Activated T-cell treated with anti-CD3 and anti-CD28 coated beads, Interleukin-2, amount 50 U/mL, for 4 hours (primary cell): ENCODE data around the gene STEAP3. TPM values are rescaled to one million over a fixed set of nuclear protein-coding genes. Genes with fewer than 3 reads are reported as not detected.

Source experiments
- ATAC-seq, 2 donors: fragments of 200-7000 bp; cut with Tn5 transposase; one replicate each; pipeline ENCODE4 v1.10.0; 2021
- DNase-seq: peaks from one replicate; pipeline ENCODE4 v3.0.0-alpha.2; 2020
- H3K27me3 Mint-ChIP-seq: one replicate; pipeline ENCODE4 v1.8.0; 2021; ENCODE audit warnings: low read depth, mixed read lengths
- H3K36me3 Mint-ChIP-seq: one replicate; pipeline ENCODE4 v1.8.0; 2022; ENCODE audit warnings: mixed read lengths; ENCODE audit not compliant: insufficient read depth
- H3K4me1 Mint-ChIP-seq: one replicate; pipeline ENCODE4 v1.8.0; 2021; ENCODE audit warnings: low read depth, mixed read lengths
- H3K4me3 Mint-ChIP-seq: one replicate; pipeline ENCODE4 v1.8.0; 2021; ENCODE audit warnings: mild to moderate bottlenecking, moderate library complexity, mixed read lengths
- H3K9me3 Mint-ChIP-seq: one replicate; pipeline ENCODE4 v1.8.0; 2021; ENCODE audit warnings: mixed read lengths
- total RNA-seq, 3 donors: library from RNA; stranded (reverse); gene quantifications; one replicate each; pipeline ENCODE4 v1.2.1, GENCODE V29; 2021

Gene STEAP3
- total RNA-seq, 3 donors from 2014 or later = 0.15 to 0.24 (median 0.18) TPM

DNA sequence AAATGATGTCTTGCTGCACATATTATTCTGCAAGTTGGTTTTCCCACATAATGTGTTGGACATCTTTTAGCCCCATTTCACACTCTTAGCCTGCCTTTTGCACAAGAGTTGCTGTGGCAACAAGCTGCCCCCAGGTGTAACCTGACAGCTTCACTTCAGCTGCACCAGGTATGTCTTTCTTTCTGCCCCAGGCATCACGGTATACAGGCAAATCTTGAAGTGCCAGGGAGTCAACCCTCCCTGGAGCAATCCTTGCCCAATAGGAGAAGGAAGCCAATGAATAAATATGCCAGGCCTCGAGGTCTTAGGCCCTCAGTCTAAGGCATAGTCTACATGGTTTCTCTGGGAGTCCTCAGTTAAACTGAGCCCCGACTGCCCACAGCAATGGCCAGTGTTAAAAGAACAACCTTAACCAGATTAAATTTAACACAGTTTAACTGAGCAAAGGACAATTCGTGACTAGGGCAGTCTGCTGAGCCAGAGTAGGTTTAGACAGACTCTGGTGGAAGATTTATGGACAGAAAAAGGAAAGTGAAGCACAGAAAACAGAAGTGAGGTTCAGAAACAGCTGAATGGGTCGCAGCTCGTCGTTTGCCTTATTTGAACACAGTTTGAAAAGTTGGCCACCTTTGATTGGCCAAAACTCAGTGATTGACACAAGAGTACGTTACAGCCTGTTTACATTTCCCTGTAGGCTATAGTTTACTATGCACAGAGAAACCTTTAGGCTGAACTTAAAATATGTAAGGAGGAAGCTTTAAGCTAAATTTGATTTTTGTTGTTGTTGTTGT is 33.1 kb upstream of the STEAP3 start:
- no peaks in the 10 kb centered on the region for H3K4me1 Mint-ChIP-seq
- H3K36me3 Mint-ChIP-seq = no peaks in the 10 kb centered on the region
- H3K9me3 Mint-ChIP-seq = no peaks in the 10 kb centered on the region
- H3K4me3 Mint-ChIP-seq = no peak overlapping the region
- no peak for ATAC-seq
- no peak for DNase-seq
- peaks cover 21% of the 10 kb centered on the region for H3K27me3 Mint-ChIP-seq

DNA sequence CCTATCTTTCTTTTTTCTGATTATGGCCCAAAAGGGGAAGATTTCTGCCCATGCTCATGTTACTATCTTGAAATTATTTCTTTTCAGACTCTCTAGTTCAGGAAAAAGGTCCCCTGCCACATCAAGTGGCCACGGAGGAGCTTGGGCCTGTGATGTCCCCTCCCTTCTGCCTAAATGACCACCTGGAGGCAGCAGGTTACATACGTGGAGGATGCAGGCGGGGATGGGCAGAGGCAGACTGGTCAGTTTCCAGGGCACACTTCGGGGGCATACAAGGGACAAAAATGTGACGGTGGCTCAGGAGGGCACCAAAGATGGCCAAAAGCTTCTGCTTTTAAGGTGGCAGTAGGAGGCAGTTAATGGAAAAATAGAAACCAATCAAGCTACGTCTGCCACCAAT is 30.7 kb upstream of the STEAP3 start:
- no peak for DNase-seq
- Mint-ChIP-seq H3K4me3 (no peak overlapping the region), H3K4me1 (no peaks in the 10 kb centered on the region), H3K36me3 (no peaks in the 10 kb centered on the region), H3K9me3 (no peaks in the 10 kb centered on the region), H3K27me3 (peaks cover 24% of the 10 kb centered on the region)
- no peak for ATAC-seq

DNA sequence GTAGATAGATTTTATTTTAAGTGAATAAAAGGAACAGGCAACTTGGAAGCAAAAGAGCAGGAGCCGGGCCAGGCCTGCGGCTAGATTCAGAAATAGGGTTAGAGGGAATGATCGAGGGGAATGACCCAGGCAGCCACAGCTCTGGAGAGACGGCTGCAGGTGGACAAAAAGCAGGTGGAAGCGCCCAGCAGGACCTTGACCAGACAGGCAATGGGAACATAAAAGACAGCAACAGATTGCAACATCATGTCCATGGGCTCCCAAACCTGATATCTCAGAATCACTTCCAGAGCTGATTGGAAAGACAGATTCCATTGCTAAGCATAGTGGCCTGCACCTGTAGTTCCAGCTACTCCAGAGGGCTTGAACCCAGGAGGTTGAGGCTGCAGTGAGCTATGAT is 28.6 kb upstream of the STEAP3 start:
- H3K36me3 Mint-ChIP-seq = no peaks in the 10 kb centered on the region
- DNase-seq = no peak
- H3K27me3 Mint-ChIP-seq = peaks cover 19% of the 10 kb centered on the region
- ATAC-seq = no peak
- no peaks in the 10 kb centered on the region for H3K4me1 Mint-ChIP-seq
- H3K9me3 Mint-ChIP-seq = no peaks in the 10 kb centered on the region
- H3K4me3 Mint-ChIP-seq = no peak overlapping the region

DNA sequence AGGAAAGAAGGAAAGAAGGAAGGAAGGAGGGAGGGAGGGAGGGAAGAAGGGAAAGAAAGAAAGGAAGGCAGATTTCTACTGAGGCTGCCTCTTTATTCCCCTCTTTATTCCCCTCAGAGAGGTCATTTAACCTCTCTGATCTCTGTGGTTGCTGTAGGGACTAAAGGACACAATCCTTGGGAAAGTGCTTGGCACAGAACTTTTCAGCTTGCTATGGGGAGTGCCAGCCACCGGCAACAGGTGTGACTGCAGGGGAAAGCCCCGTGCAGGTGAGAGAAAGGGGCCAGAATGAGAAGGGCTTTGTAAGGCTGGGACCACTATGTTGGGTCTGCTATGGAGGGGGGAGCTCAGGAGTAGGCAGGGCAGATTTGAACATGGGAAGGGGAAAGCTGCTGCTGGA is 27.7 kb upstream of the STEAP3 start:
- no peaks in the 10 kb centered on the region for H3K36me3 Mint-ChIP-seq
- ATAC-seq = no peak
- H3K27me3 Mint-ChIP-seq = peaks cover 16% of the 10 kb centered on the region
- H3K4me3 Mint-ChIP-seq = no peak overlapping the region
- H3K9me3 Mint-ChIP-seq = no peaks in the 10 kb centered on the region
- no peaks in the 10 kb centered on the region for H3K4me1 Mint-ChIP-seq
- DNase-seq = no peak

DNA sequence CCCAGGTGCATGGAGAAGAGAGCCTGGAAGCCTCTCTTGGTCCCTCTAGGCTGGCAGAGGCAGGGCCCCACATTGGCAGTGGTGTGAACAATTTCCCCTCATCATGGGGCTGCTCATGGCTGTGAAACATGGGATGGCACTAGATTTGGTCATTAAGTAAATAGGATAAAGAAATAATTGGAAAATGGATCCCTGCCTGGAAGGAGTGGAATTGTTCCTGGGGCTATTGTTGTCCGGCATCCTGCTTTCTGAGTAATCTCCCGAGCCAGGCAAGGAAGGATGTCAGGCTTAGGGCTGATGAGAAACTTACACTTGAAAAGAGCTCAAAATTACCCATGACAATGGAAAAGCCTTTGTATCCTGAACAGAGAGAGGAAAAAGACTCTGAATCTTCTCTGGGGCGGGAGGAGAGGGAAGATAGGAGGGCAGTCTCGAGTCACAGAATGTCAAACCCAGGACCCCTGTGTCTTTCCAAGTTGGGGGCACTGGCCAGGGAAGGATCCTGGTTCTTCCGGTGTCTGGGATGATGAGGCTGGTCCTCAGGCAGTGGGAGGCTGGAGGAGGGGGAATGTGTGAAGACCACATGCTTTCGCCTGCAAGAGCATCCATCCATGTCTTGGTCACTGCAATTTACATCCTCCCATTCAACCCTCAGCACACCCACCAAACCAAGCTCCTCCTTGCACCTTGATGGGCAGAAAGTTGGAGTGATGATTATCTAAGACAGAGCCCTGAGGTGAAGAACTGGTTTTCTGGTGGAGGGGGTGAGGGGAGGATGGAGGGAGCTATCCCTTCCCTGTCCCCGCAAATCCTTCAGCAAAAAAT is 27.1 kb upstream of the STEAP3 start:
- DNase-seq = no peak
- no peak overlapping the region for H3K4me3 Mint-ChIP-seq
- no peak for ATAC-seq

DNA sequence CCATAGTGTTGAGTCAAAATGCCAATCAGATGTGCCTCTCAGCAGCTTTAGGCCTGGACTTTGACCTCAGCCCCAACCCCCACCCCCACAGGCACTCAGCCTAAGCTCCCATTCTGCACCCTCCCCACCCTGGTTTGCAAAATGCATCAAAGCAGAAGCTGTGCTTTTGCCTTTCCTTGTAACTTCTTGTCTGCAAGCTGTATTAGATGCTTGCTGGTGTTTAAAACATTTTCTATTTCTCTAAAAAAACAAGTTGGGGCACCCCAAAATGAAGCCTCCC is 26.6 kb upstream of the STEAP3 start:
- Mint-ChIP-seq H3K4me1 (no peaks in the 10 kb centered on the region), H3K4me3 (no peak overlapping the region), H3K27me3 (peaks cover 16% of the 10 kb centered on the region), H3K9me3 (no peaks in the 10 kb centered on the region), H3K36me3 (no peaks in the 10 kb centered on the region)
- no peak for DNase-seq
- ATAC-seq = no peak

More for the DNA sequence above, 27.1 kb upstream of the STEAP3 start:
- no peaks in the 10 kb centered on the region for H3K36me3 Mint-ChIP-seq
- H3K9me3 Mint-ChIP-seq = no peaks in the 10 kb centered on the region
- no peaks in the 10 kb centered on the region for H3K4me1 Mint-ChIP-seq
- H3K27me3 Mint-ChIP-seq = peaks cover 16% of the 10 kb centered on the region

DNA sequence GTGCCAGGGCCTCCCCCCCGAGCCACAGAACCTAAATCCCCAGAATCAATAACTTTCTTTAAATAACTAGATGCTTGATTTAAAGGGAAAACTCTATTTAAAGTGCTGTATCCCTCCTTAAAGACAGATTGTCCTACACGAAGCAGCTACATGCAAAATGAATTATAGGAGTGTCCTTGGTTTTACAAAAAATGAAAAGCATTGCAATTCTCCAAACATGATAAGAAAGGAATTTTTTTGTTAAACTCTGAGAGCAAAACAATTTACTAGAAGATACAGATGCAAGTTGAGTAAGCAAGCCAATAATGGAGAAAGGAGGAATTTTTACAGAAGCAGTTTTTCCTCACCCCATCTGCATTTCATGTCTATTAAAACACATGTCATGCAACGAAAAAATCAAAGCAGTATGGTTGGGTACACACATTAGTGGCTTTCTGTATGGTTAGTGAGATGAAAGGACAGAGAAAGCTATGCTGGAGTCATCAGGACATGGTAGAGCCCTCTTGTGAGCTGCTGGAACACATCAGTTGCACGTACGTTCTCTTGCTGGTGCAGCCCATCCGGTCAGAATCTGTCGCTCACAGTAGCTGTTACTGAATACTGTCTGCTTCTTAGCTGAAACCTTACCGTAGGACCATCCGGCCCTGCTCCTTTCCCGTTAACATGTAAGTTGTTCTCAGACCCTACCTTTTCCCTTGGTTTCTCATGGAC is 25.9 kb upstream of the STEAP3 start:
- H3K36me3 Mint-ChIP-seq = no peaks in the 10 kb centered on the region
- peaks cover 16% of the 10 kb centered on the region for H3K27me3 Mint-ChIP-seq
- no peak overlapping the region for H3K4me3 Mint-ChIP-seq

DNA sequence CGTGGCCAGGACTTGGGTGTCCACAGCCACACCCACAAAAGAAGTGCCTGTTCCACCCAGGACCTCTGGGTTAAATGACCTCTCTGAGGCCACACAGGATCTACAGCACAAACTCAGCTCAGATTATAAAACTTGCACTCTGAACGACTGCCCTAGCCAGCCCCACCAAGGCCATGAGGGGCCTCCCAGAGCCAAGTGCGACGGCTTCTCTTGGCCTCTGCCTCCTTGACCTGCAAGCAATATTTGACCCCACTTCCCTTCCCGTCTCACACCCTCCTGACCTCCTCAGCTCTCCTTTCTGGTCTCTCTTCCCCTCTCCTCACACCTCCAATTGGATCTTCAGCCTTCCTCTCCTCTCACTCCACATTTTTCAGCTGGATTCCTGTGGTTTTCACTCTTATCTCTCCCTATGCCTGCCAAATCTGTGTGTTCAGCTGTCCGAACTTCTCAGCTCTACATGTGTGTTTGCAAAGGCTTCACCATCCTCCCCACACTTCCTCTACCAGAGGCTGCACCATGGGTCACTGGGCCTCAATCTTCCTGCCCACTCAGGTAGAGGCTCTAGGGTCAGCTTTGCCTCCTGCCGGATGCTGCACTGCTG is 25.3 kb upstream of the STEAP3 start:
- no peaks in the 10 kb centered on the region for H3K36me3 Mint-ChIP-seq
- no peak for DNase-seq
- H3K4me1 Mint-ChIP-seq = no peaks in the 10 kb centered on the region
- peaks cover 11% of the 10 kb centered on the region for H3K27me3 Mint-ChIP-seq
- H3K4me3 Mint-ChIP-seq = no peak overlapping the region
- no peak for ATAC-seq
- no peaks in the 10 kb centered on the region for H3K9me3 Mint-ChIP-seq

More for the DNA sequence above, 25.9 kb upstream of the STEAP3 start:
- ATAC-seq = no peak
- Mint-ChIP-seq H3K4me1 (no peaks in the 10 kb centered on the region), H3K9me3 (no peaks in the 10 kb centered on the region)
- no peak for DNase-seq

DNA sequence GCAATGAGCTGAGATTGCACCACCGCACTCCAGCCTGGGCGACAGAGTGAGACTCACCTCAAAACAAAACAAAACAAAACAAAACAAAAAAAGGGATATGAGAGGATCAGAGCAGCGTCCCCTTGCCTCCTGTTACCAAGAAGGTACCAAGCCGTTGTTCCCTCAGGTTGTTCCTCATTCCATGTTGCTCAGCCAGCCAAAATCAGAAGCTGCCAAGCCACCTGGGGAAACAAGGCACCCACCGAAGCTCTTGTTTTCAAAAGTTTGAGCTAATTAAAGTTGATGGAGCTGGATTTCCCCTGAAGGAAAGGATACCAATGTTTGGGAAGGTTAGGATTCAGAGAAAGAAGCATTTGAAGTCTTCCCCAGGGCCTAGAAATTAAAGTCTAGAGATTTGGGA is 21.8 kb upstream of the STEAP3 start:
- Mint-ChIP-seq H3K4me3 (no peak overlapping the region), H3K4me1 (no peaks in the 10 kb centered on the region), H3K27me3 (peaks cover 6% of the 10 kb centered on the region), H3K9me3 (no peaks in the 10 kb centered on the region), H3K36me3 (no peaks in the 10 kb centered on the region)
- no peak for DNase-seq
- no peak for ATAC-seq

DNA sequence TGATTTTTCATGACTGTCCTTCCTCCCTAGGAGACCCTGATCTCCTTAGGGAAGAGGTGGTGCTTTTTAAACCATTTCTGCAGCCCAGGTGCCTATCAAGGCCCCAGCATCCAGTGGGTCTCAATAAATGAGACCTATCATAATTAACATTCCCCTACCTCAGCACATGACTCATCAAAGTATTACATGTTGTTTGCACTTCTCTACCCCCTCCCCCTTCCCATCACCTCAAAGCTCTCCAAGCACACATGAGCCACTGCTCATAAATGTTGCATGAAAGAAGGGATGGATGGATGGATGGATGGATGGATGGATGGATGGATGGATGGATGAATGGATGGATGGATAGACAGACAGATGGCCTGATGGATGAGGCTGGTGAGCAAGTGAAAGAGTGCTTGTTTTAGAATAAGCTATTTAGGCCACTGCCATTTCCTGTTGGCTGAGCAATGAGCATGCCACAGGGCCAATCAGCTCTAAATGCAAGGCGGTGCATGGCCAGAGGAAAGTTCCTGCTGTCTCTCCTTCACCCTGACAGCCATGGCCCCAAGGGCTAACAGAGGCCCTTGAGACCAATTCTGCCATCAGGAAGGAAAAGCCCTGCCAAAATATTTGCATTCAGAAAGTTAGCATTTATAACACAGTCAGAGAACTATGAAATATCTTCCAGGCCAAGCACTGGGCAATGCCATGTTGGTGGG is 20.9 kb upstream of the STEAP3 start:
- ATAC-seq (no peak), DNase-seq (no peak)
- H3K27me3 Mint-ChIP-seq = peaks cover 3% of the 10 kb centered on the region
- H3K9me3 Mint-ChIP-seq = no peaks in the 10 kb centered on the region
- H3K4me3 Mint-ChIP-seq = no peak overlapping the region
- H3K36me3 Mint-ChIP-seq = no peaks in the 10 kb centered on the region
- H3K4me1 Mint-ChIP-seq = no peaks in the 10 kb centered on the region

DNA sequence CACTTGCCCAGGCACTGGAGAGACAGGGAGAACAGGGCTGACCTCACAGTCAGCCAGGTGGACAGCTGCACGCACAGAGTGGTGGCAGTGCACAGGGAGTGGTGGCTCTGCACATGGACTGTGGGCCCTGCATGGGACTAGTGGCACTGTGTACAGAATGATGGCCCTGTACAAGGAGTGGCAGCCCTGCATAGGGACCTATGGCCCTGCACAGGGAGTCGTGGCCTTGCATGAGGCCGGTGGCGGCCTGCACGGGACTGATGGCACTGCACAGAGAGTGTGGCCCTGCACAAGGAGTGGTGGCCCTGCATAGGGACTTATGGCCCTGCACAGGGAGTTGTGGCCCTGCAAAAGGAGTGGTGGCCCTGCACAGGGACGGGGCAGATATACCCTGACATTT is 19.1 kb upstream of the STEAP3 start:
- Mint-ChIP-seq H3K27me3 (peaks cover 2% of the 10 kb centered on the region), H3K4me3 (no peak overlapping the region), H3K36me3 (no peaks in the 10 kb centered on the region), H3K9me3 (no peaks in the 10 kb centered on the region), H3K4me1 (no peaks in the 10 kb centered on the region)
- DNase-seq (no peak), ATAC-seq (peak in 1 of 2 donors; percentile 11)

DNA sequence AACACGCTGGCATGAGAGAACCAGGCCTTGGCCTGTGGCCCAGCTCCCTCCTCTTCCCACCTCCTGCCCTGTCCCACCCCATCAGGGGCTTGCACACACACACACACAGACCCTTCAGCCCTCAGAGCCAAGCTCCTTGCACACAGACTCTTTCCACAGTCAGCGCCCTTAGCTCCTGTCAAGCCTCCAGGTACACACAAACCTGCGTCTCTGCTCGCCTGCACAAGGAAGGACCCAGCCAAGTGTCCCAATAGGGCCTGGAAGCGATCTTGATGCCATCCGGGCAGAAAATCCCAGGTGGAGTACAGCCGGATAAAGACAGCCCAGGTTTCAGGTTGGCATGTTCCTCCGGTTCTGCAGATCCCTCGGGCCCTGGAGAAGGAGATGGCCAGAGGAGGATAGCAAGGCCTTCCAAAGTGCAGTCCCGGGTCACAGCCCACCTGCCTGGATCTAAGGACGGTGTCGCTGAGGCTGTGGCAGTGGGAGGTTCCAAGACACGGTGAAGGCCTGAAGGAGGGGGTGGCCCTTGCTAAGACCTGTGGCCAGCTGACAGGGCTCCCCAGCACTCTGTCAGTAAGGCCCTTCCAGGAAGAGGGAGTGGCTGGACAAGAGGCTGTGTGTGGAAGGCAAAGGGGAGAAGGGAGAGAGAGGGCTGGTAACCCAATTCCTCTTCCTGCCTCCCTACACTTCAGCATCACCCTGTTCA is 18.5 kb upstream of the STEAP3 start:
- DNase-seq = no peak
- Mint-ChIP-seq H3K4me1 (no peaks in the 10 kb centered on the region), H3K27me3 (peaks cover 3% of the 10 kb centered on the region), H3K36me3 (no peaks in the 10 kb centered on the region), H3K9me3 (no peaks in the 10 kb centered on the region), H3K4me3 (no peak overlapping the region)
- peak in 1 of 2 donors; percentile 5 for ATAC-seq

DNA sequence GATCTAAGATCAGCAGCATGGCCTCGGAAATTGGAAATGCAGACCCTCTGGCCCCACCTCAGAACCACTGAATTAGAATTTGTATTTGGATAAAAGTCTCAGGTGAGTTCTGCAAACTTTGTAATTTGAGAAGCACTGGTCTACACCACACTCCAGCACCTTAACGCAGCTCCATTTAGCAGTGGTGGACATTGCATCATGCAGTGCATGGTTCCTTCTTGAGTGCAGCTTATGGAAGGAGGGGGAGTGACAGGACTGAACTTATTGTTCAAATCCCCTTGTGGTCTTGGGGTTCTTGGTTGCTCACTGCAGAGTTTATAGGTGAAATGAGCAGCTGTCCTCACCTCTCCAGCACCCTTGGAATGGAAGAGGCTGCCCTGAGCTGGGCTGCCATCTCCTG is 17.4 kb upstream of the STEAP3 start:
- H3K4me3 Mint-ChIP-seq = no peak overlapping the region
- no peaks in the 10 kb centered on the region for H3K4me1 Mint-ChIP-seq
- DNase-seq (no peak), ATAC-seq (no peak)
- H3K27me3 Mint-ChIP-seq = peaks cover 3% of the 10 kb centered on the region
- H3K9me3 Mint-ChIP-seq = no peaks in the 10 kb centered on the region
- no peaks in the 10 kb centered on the region for H3K36me3 Mint-ChIP-seq
